Left lung (tissue), 10 donors: ENCODE results near the gene LHX5. TPM values are rescaled to one million over a fixed set of nuclear protein-coding genes. Genes with fewer than 3 reads are reported as not detected.

Experiments
- ATAC-seq: fragments of 200-7000 bp; cut with Tn5 transposase; one replicate; pipeline ENCODE4 v1.9.1; 2020; ENCODE audit warnings: moderate library complexity
- DNase-seq, 4 donors: peaks; one replicate each; pipeline ENCODE4 v3.0.0-alpha.2; 2013 to 2020
- H3K27ac ChIP-seq, 2 donors: fragments of 200-600 bp; sonication (generic) in 1 of 2; one replicate each; pipeline versions ENCODE4 v1.5.0 to v1.8.0; 2020 to 2021
- H3K27me3 ChIP-seq, 2 donors: fragments of 200-600 bp; sonication (generic) in 1 of 2; one replicate each; pipeline versions ENCODE4 v1.5.0 to v1.8.0; 2020 to 2021
- H3K36me3 ChIP-seq, 2 donors: fragments of 200-600 bp; sonication (generic) in 1 of 2; one replicate each; pipeline versions ENCODE4 v1.5.0 to v1.8.0; 2020 to 2021
- H3K4me1 ChIP-seq, 2 donors: fragments of 200-600 bp; one replicate each; pipeline ENCODE4 v1.8.0; 2021
- H3K4me3 ChIP-seq, 2 donors: fragments of 200-600 bp; sonication (generic) in 1 of 2; one replicate each; pipeline versions ENCODE4 v1.5.0 to v1.8.0; 2020 to 2021; ENCODE audit warnings: mild to moderate bottlenecking in 1 of 2
- H3K9me3 ChIP-seq, 2 donors: fragments of 200-600 bp; sonication (generic) in 1 of 2; one replicate each; pipeline versions ENCODE4 v1.5.0 to v1.8.0; 2020 to 2021
- intact Hi-C, 2 donors: fragments of 100-400 bp; cut with DNase I; formaldehyde crosslinking; loops; one replicate each; pipeline versions ENCODE4 v1.11.2 to v1.14.2; 2022
- polyA plus RNA-seq, 6 donors: library from polyadenylated mRNA; unstranded; fragments of 120-200 nt; gene quantifications; one replicate each; pipeline ENCODE4 v1.2.1, GENCODE V29; 2013; ENCODE audit not compliant: insufficient read length in 6 of 6
- total RNA-seq, 2 donors: library from RNA; stranded (reverse); fragmentation: NEBNext Ultra II Directional; extraction: Animal tissue kit (Norgen Biotek cat#: 25700); gene quantifications; one replicate each; pipeline ENCODE4 v1.2.1, GENCODE V29; 2021
- TF ChIP-seq, protein P1 (sequence below), 2 donors: fragments of 200-600 bp; sonication (generic) in 1 of 2; IDR thresholded peaks; one replicate each; pipeline versions ENCODE4 v1.5.0 to v1.8.0; 2021; ENCODE audit warnings: antibody characterized with exemption in 2 of 2
- donor health status: DM: no; HTN: yes; CAD: no.
- donor health status: DM: no; HTN: no; CAD: no.

The LHX5 gene
- total and polyA plus RNA-seq, 8 donors = not detected

DNA sequence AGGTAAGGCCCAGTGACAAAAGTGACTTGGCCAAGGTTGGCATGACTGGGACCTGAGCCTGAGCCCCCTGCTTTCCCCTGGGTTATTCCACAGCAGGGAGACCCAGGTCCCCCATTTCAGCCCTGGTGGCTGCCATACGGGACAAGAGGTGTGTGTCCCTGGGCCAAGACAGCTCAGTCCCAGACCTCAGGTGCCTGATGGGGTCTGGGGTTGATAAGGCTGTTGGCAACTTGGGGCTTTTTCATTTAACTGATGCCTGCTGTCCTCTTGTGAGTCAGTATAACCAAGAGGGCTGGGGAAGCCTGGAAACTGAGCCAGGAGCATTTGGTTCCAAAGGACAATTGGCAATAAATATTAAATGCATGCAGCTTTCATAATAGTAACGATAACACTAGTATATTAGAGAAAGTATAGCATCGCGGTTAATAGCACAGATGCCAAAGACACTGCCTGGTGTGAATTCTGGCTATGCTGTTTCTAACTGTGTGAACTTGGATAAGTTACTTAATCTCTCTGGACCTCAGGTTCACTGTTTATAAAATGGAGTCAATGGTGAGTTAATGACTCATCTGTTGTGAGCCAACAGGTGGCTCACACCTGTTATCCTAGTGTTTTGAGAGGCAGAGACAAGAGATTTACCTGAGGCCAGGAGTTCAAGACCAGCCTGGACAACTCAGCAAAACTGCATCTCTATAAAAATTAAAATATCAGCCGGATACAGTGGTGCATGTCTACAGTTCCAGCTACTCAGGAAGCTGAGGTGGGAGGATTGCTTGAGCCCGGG lies 48.6 kb downstream of the LHX5 start:
- intact Hi-C loops = loop anchor here in 1 of 2 donors (10.0 kb wide), 2 partner anchors 108 to 228 kb away; no protein-coding TSS in a partner anchor
- peaks cover 8 to 44% of the 10 kb centered on the region in 2 donors for H3K4me1 ChIP-seq
- DNase-seq = no peak

DNA sequence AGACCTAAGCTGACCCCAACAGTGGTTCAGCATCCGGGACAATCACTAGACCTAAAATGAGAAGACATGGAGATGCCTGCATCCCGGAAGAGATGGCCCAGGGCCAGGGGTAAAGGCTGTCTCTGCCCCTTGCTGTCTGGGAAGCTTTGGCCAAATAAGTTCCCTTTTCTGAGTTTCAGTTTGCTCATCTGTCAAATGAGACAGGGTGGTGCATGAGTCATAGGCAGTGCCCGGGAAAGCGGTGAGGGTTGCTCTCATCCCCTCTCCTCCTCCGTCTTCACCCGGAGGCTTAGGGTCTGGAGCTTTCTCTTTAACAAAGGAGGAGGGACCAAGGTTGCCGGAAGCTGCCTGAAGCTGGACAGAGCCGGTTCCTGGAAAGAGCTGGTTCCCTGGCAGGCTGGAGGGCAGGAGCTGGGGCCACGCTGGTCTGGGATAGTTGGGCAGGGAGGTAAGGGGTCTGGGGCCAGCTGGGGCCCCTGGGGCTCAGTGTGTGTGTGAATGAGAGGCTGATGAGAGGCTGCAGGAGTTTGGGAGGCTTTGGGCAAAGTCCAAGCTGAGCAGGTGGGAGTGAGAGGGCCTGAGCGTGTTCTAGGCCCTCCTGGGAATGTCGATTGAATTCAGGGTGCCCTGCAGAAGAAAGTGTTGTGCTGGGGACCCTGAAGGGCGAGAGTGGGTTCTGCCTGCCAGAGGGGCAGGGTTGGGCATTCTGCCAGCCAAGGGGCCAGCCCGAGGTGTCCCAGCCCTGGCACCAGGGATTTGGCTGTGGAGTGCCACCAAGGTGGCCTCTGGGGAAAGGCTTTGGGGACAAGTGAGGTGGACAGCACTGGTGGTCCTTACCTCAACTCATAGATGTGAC lies 49.4 kb downstream of the LHX5 start, which contains the start of gene SDSL:
Gene SDSL (plus strand): TSS at position 351 of the 856 bp plus-strand sequence. CDS start 5,603 bp downstream, outside the sequence.
- peak within 1 kb of the TSS; percentile 71 to 78 for H3K27ac ChIP-seq
- peak; percentile 32 to 89 (median 70) for DNase-seq
- peak; percentile 95 for ATAC-seq
- peak within 1 kb of the TSS; percentile 41 to 59 for H3K4me3 ChIP-seq
- H3K27me3 ChIP-seq = peaks cover 0 to 3% of the 10 kb centered on the region in 2 donors
- H3K9me3 ChIP-seq = no peaks in the 10 kb centered on the region
- TF ChIP-seq, protein P1, sequence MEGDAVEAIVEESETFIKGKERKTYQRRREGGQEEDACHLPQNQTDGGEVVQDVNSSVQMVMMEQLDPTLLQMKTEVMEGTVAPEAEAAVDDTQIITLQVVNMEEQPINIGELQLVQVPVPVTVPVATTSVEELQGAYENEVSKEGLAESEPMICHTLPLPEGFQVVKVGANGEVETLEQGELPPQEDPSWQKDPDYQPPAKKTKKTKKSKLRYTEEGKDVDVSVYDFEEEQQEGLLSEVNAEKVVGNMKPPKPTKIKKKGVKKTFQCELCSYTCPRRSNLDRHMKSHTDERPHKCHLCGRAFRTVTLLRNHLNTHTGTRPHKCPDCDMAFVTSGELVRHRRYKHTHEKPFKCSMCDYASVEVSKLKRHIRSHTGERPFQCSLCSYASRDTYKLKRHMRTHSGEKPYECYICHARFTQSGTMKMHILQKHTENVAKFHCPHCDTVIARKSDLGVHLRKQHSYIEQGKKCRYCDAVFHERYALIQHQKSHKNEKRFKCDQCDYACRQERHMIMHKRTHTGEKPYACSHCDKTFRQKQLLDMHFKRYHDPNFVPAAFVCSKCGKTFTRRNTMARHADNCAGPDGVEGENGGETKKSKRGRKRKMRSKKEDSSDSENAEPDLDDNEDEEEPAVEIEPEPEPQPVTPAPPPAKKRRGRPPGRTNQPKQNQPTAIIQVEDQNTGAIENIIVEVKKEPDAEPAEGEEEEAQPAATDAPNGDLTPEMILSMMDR (IDR thresholded peaks at IDR 0.05) = no peak
- intact Hi-C loops = loop anchor here in 1 of 2 donors (10.0 kb wide), 2 partner anchors 107 to 227 kb away; no protein-coding TSS in a partner anchor
- H3K36me3 ChIP-seq = no peaks in the 10 kb centered on the region
- H3K4me1 ChIP-seq = peaks cover 8 to 44% of the 10 kb centered on the region in 2 donors

More for the DNA sequence above, 48.6 kb downstream of the LHX5 start:
- no peak for ATAC-seq
- peak overlapping the region; percentile 41 to 59 for H3K4me3 ChIP-seq
- TF ChIP-seq, protein P1 (IDR thresholded peaks at IDR 0.05) = no peak
- H3K36me3 ChIP-seq = no peaks in the 10 kb centered on the region
- H3K27me3 ChIP-seq = peaks cover 0 to 3% of the 10 kb centered on the region in 2 donors
- H3K9me3 ChIP-seq = no peaks in the 10 kb centered on the region
- H3K27ac ChIP-seq = peak overlapping the region; percentile 71 to 78

DNA sequence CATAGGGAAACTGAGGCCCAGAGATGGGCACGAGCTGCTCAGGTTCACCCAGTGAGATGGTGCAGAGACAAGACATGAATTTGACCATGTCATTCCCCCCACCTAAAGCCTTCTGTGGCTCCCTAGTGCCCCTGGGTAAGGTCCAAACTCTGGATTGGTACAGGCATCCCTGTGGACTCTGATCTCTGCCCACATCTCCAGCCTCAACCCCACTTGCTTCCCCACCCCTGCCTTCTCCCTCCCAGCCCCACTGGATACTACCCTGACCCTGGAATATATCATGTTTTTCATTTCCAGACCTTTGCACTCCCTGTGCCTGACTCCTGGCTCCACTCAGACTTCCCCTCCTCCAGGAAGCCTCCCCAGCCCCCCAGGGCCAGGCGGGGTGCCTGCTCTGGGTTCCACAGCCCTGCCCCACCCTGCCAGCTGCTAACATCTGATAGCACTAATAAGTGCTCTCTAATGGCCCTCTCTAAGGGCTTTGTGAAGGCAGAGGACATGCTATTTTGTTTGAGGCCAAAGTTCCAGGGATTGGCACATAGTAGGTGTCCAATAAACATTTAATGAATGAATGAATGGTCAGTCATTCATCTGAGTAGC lies 50.6 kb downstream of the LHX5 start:
- Histone ChIP-seq H3K27ac (no peak overlapping the region), H3K4me3 (no peak overlapping the region), H3K4me1 (peaks cover 8 to 50% of the 10 kb centered on the region in 2 donors), H3K9me3 (no peaks in the 10 kb centered on the region), H3K36me3 (no peaks in the 10 kb centered on the region), H3K27me3 (peaks cover 0 to 3% of the 10 kb centered on the region in 2 donors)
- intact Hi-C loops = loop anchor here in 1 of 2 donors (10.0 kb wide), 2 partner anchors 106 to 226 kb away; no protein-coding TSS in a partner anchor
- TF ChIP-seq, protein P1 (IDR thresholded peaks at IDR 0.05) = no peak
- ATAC-seq = no peak
- peak in 1 of 4 donors; percentile 68 for DNase-seq

DNA sequence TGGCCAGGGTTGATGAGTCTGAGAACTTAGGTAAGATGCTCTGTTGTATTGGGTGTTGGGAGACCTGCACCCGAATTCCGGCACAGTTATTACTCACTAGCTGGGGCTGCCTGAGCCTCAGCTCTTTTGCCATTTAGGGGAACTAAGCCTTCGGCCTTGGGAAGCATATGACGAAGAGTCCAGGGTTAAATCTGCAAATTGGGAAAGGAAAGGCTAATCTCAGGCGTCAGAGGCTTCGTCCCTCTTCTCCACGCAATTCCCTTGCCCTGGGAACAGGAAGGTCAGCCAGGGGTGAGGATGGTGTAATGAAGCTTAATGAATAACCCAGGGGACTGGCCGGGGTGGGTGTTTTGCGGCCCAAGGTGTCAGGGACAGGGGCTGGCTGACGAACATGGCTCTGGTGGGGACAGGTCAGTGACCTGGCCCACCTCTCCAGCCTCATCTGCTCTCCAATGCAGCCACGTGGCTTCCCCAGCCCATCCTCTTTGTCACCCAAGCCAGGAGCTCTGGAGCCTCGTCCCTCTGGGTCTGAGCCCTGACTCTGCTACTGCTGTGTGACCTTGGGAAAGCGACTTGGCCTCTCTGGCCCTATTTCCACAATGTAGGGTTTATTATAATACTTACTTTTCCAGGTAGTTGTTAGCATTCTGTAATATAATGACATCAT lies 53.3 kb downstream of the LHX5 start:
- peaks cover 0 to 3% of the 10 kb centered on the region in 2 donors for H3K27me3 ChIP-seq
- DNase-seq (peak in 1 of 4 donors; percentile 67), ATAC-seq (peak; percentile 22)
- TF ChIP-seq, protein P1 (IDR thresholded peaks at IDR 0.05) = no peak
- peaks cover 8 to 42% of the 10 kb centered on the region in 2 donors for H3K4me1 ChIP-seq
- H3K36me3 ChIP-seq = no peaks in the 10 kb centered on the region
- no peaks in the 10 kb centered on the region for H3K9me3 ChIP-seq
- intact Hi-C loops = no loop called here
- no peak overlapping the region for H3K4me3 ChIP-seq
- no peak overlapping the region for H3K27ac ChIP-seq
